IMR-90 (cell line): Measurements from ENCODE around the gene ZNF195. TPM values are rescaled to one million over a fixed set of nuclear protein-coding genes. Genes with fewer than 3 reads are reported as not detected.
"Not testable (repeated sequence)": the region's sequence is repeated elsewhere in the genome, so short reads cannot be mapped to it uniquely, and the experiment has no call there.

Experiments
- ATAC-seq: fragments of 200-7000 bp; cut with Tn5 transposase; 2 replicates; pipeline ENCODE4 v1.9.1; 2020; ENCODE audit warnings: low read depth, mild to moderate bottlenecking, moderate library complexity
- BruUV-seq: library from RNA; stranded (reverse); fragments of 400-500 nt; replicated peaks from 2 replicates; lab custom pipeline; 2021; lab: Mats Ljungman, UMichigan
- CTCF ChIA-PET: fragments of 300-600 bp; formaldehyde crosslinking; extraction: SDS; loops from one replicate; lab custom pipeline; 2021; ENCODE audit warnings: antibody characterized with exemption; lab: Yijun Ruan, JAX
- POLR2A ChIA-PET: fragments of 300-600 bp; sonication (Branson Sonifier 250); formaldehyde crosslinking; loops from one replicate; lab custom pipeline; 2022; ENCODE audit warnings: antibody characterized with exemption; ENCODE audit not compliant: unreplicated experiment; lab: Charles Lee
- DNase-seq: peaks from one replicate; pipeline ENCODE4 v3.0.0; 2013
- H2AFZ ChIP-seq: replicated peaks from 2 replicates; pipeline ENCODE3; 2013; ENCODE audit warnings: low read length, mild to moderate bottlenecking; ENCODE audit not compliant: poor library complexity
- H2AK5ac ChIP-seq: 2 replicates; pipeline ENCODE4 v1.6.1; 2013; ENCODE audit warnings: low read depth, low read length, inconsistent platforms
- H2AK9ac ChIP-seq: replicated peaks from 2 replicates; pipeline ENCODE3; 2013; ENCODE audit warnings: mild to moderate bottlenecking, low read depth, low read length, moderate library complexity; ENCODE audit not compliant: poor library complexity
- H2BK120ac ChIP-seq: 2 replicates; pipeline ENCODE4 v1.6.1; 2013; ENCODE audit warnings: low read depth, low read length, inconsistent platforms
- H2BK15ac ChIP-seq: 3 replicates; pipeline ENCODE4 v1.6.1; 2013; ENCODE audit warnings: low read depth, low read length, inconsistent platforms
- H2BK20ac ChIP-seq: 2 replicates; pipeline ENCODE4 v1.6.1; 2013; ENCODE audit warnings: low read depth, mild to moderate bottlenecking, inconsistent platforms, low read length, moderate library complexity
- H2BK5ac ChIP-seq: 2 replicates; pipeline ENCODE4 v1.6.1; 2013; ENCODE audit warnings: mild to moderate bottlenecking, low read depth, low read length, inconsistent platforms; ENCODE audit not compliant: poor library complexity, severe bottlenecking
- H3K14ac ChIP-seq: replicated peaks from 2 replicates; pipeline ENCODE4 v1.6.1; 2013; ENCODE audit warnings: low read depth, low read length, inconsistent platforms
- H3K18ac ChIP-seq: 2 replicates; pipeline ENCODE4 v1.6.1; 2013; ENCODE audit warnings: low read depth, low read length, control low read depth
- H3K23ac ChIP-seq: 2 replicates; pipeline ENCODE4 v1.6.1; 2013; ENCODE audit warnings: low read depth, low read length, inconsistent platforms
- H3K27ac ChIP-seq: 2 replicates; pipeline ENCODE4 v1.5.1; 2013; ENCODE audit warnings: mild to moderate bottlenecking, control low read depth, low read length; ENCODE audit not compliant: insufficient read depth
- H3K27me3 ChIP-seq: 2 replicates; pipeline ENCODE4 v1.6.1; 2013; ENCODE audit warnings: low read length; ENCODE audit not compliant: control insufficient read depth, insufficient read depth
- H3K36me3 ChIP-seq: 2 replicates; pipeline ENCODE4 v1.6.1; 2013; ENCODE audit warnings: low read length, mixed read lengths; ENCODE audit not compliant: control insufficient read depth, insufficient read depth
- H3K4ac ChIP-seq: 2 replicates; pipeline ENCODE4 v1.6.1; 2013; ENCODE audit warnings: low read depth, low read length, inconsistent platforms
- H3K4me1 ChIP-seq: 2 replicates; pipeline ENCODE4 v1.6.1; 2013; ENCODE audit warnings: low read length, mixed read lengths; ENCODE audit not compliant: control insufficient read depth, insufficient read depth
- H3K4me2 ChIP-seq: 2 replicates; pipeline ENCODE4 v1.6.1; 2013; ENCODE audit warnings: low read depth, mild to moderate bottlenecking, control low read depth, low read length, moderate library complexity
- H3K4me3 ChIP-seq: 2 replicates; pipeline ENCODE4 v1.5.1; 2013; ENCODE audit warnings: low read depth, mild to moderate bottlenecking, control low read depth, low read length, moderate library complexity; ENCODE audit not compliant: insufficient read depth
- H3K56ac ChIP-seq: 2 replicates; pipeline ENCODE4 v1.6.1; 2013; ENCODE audit warnings: low read length, inconsistent platforms; ENCODE audit not compliant: insufficient read depth; ENCODE audit errors: extremely low read depth
- H3K79me1 ChIP-seq, 2 experiments: 2 replicates each; pipeline ENCODE4 v1.6.1; 2013; ENCODE audit warnings: low read length in 2 of 2, inconsistent platforms in 1 of 2, low read depth in 1 of 2
- H3K9ac ChIP-seq: 2 replicates; pipeline ENCODE4 v1.6.1; 2013; ENCODE audit warnings: low read depth, low read length, control low read depth
- H3K9me1 ChIP-seq: 2 replicates; pipeline ENCODE4 v1.6.1; 2013; ENCODE audit warnings: low read length, inconsistent platforms; ENCODE audit not compliant: insufficient read depth
- H3K9me3 ChIP-seq: 2 replicates; pipeline ENCODE4 v1.6.1; 2013; ENCODE audit warnings: low read length; ENCODE audit not compliant: control insufficient read depth, insufficient read depth
- H4K20me1 ChIP-seq: 2 replicates; pipeline ENCODE4 v1.6.1; 2013; ENCODE audit warnings: low read length, inconsistent platforms; ENCODE audit not compliant: insufficient read depth
- H4K5ac ChIP-seq: 2 replicates; pipeline ENCODE4 v1.6.1; 2013; ENCODE audit warnings: mild to moderate bottlenecking, low read depth, low read length, control low read depth
- H4K8ac ChIP-seq, 2 experiments: 2 replicates each; pipeline ENCODE4 v1.6.1; 2013; ENCODE audit warnings: low read depth in 2 of 2, low read length in 2 of 2, control low read depth in 1 of 2, inconsistent platforms in 1 of 2
- H4K91ac ChIP-seq: 2 replicates; pipeline ENCODE4 v1.6.1; 2013; ENCODE audit warnings: low read depth, low read length, inconsistent platforms; ENCODE audit not compliant: insufficient read depth
- WGBS, 2 experiments: methylation state at CpG; one replicate each; pipeline versions ENCODE4 v1.1.5 to v1.1.7; 2013; ENCODE audit warnings: missing lambda C conversion rate in 2 of 2; ENCODE audit not compliant: insufficient read length in 1 of 2; ENCODE audit errors: extremely low coverage in 2 of 2; 5-methylcytosine and 5-hydroxymethylcytosine counted together
- dilution Hi-C: fragments of 300-500 bp; cut with HindIII; formaldehyde crosslinking; loops from one replicate; pipeline ENCODE4 v1.14.3; 2018; ENCODE audit warnings: low sequenced_read_pairs; ENCODE audit not compliant: unreplicated experiment
- in situ Hi-C: fragments of 300-500 bp; cut with MboI; formaldehyde crosslinking; loops from 3 replicates; pipeline ENCODE4 v1.14.3; 2019; ENCODE audit warnings: low sequenced_read_pairs, inconsistent platforms, mixed read lengths
- intact Hi-C: fragments of 100-400 bp; cut with micrococcal nuclease; formaldehyde crosslinking; loops from 2 replicates; pipeline ENCODE4 v1.10.0; 2022
- polyA plus RNA-seq, 3 experiments: library from polyadenylated mRNA; depleted of rRNA; stranded (reverse); fragments of >200 nt; gene quantifications; 2 replicates each; pipeline ENCODE4 v1.2.3, GENCODE V29; 2012; ENCODE audit warnings: low replicate concordance in 1 of 3
- total RNA-seq: library from RNA; depleted of rRNA; stranded (reverse); fragments of >200 nt; gene quantifications from 2 replicates; pipeline ENCODE4 v1.2.3, GENCODE V29; 2012

The ZNF195 gene
- total and polyA plus RNA-seq, 2 of the 4 experiments (the other 2 are of a cell fraction), result 10.2 to 24.4 TPM

GRCh38 chr11:3397210-3397609, 18.3 kb upstream of the ZNF195 start:
- H3K56ac ChIP-seq, H3K4me3 ChIP-seq, H4K5ac ChIP-seq, H2AFZ ChIP-seq, H3K27ac ChIP-seq, H4K91ac ChIP-seq, H4K20me1 ChIP-seq, H3K9ac ChIP-seq, CTCF ChIA-PET, H3K4me1 ChIP-seq, BruUV-seq, H4K8ac ChIP-seq, in situ Hi-C loops, H3K14ac ChIP-seq, intact Hi-C loops, H3K27me3 ChIP-seq, H3K18ac ChIP-seq, H3K79me1 ChIP-seq, H3K36me3 ChIP-seq, H2BK5ac ChIP-seq, DNase-seq, H2BK120ac ChIP-seq, H2BK20ac ChIP-seq, H2AK5ac ChIP-seq, ATAC-seq, H2AK9ac ChIP-seq, H3K23ac ChIP-seq, H3K4ac ChIP-seq, H3K9me1 ChIP-seq, H2BK15ac ChIP-seq, H3K4me2 ChIP-seq, dilution Hi-C loops, H3K9me3 ChIP-seq, POLR2A ChIA-PET: not testable (repeated sequence)
- 100% methylated on average over 2 of the region's 23 CpGs; no CpG with 5 or more reads in 1 of the 2 experiments for WGBS, 2 experiments

DNA sequence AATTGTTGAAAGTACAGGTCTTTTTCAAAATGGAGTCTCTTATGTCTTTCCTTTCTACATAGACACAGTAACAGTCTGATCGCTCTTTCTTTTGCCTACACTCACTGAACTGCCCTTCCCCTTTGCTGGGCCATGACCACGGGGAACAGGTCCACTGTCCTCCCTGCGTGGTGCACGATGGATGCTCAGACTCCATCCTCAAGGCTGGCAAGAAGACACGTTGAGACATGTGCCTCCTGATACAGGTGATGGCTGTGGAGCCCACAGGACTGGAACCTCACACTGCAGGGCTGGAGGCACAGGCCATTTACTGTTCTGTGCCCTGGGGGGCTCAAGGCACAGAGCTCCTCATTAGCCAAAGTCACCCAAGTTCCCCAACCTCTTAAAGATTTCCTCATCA, 16.5 kb upstream of the ZNF195 start:
- dilution Hi-C loops, H3K14ac ChIP-seq, H3K4me3 ChIP-seq, H2BK20ac ChIP-seq, H3K4ac ChIP-seq, H4K91ac ChIP-seq, H3K4me1 ChIP-seq, H2BK120ac ChIP-seq, ATAC-seq, H2AFZ ChIP-seq, H3K56ac ChIP-seq, H4K8ac ChIP-seq, POLR2A ChIA-PET, H3K18ac ChIP-seq, in situ Hi-C loops, H2AK9ac ChIP-seq, H3K9ac ChIP-seq, intact Hi-C loops, H2BK5ac ChIP-seq, H3K9me3 ChIP-seq, H3K79me1 ChIP-seq, H3K9me1 ChIP-seq, H2BK15ac ChIP-seq, DNase-seq, CTCF ChIA-PET, H3K36me3 ChIP-seq, H3K27me3 ChIP-seq, H3K4me2 ChIP-seq, H4K5ac ChIP-seq, H2AK5ac ChIP-seq, H3K27ac ChIP-seq, H3K23ac ChIP-seq, BruUV-seq, H4K20me1 ChIP-seq: not testable (repeated sequence)
- no CpG with 5 or more reads among the region's 5 CpGs for WGBS, 2 experiments
